GM12864 (cell line): ENCODE results near the gene TRAPPC10.

Source experiments
- DNase-seq: peaks from one replicate; pipeline ENCODE4 v3.0.0-alpha.2; 2011; ENCODE audit warnings: low read depth
- H3K4me3 ChIP-seq: 2 replicates; pipeline ENCODE4 v1.5.1; 2011; ENCODE audit warnings: mild to moderate bottlenecking, low read depth, low read length, control low read depth
- CTCF ChIP-seq: IDR thresholded peaks from 2 replicates; pipeline ENCODE4 v1.5.1; 2011; ENCODE audit warnings: low read depth, mild to moderate bottlenecking, moderate library complexity, low read length, control low read depth, inconsistent platforms; ENCODE audit errors: missing control alignments

The TRAPPC10 gene

GRCh38 chr21:44029460-44030087 lies 17.5 kb downstream of the TRAPPC10 start:
- no peak for TF ChIP-seq CTCF
- H3K4me3 ChIP-seq: no peak overlapping the region
- DNase-seq: no peak

- no peak for DNase-seq
- no peak for TF ChIP-seq CTCF
- H3K4me3 ChIP-seq: no peak overlapping the region
Measured at GRCh38 chr21:44035244-44035643, 23.1 kb downstream of the TRAPPC10 start.

- no peak overlapping the region for H3K4me3 ChIP-seq
- TF ChIP-seq CTCF: no peak
- DNase-seq: no peak
Measured at GRCh38 chr21:44038063-44038462, 26.0 kb downstream of the TRAPPC10 start.

- TF ChIP-seq CTCF: no peak
- H3K4me3 ChIP-seq: no peak overlapping the region
- no peak for DNase-seq
Measured at GRCh38 chr21:44039828-44040227, 27.7 kb downstream of the TRAPPC10 start.

- DNase-seq: no peak
- no peak for TF ChIP-seq CTCF
- no peak overlapping the region for H3K4me3 ChIP-seq
Measured at GRCh38 chr21:44043613-44044012, 31.5 kb downstream of the TRAPPC10 start.

GRCh38 chr21:44046734-44047133 lies 34.6 kb downstream of the TRAPPC10 start:
- TF ChIP-seq CTCF: no peak
- no peak for DNase-seq
- H3K4me3 ChIP-seq: no peak overlapping the region

GRCh38 chr21:44047996-44048560 lies 36.0 kb downstream of the TRAPPC10 start:
- DNase-seq: no peak
- no peak for TF ChIP-seq CTCF
- H3K4me3 ChIP-seq: no peak overlapping the region
